D721Med (cell line): Measurements from ENCODE around the gene MOK.
"Not testable (repeated sequence)": the region's sequence is repeated elsewhere in the genome, so short reads cannot be mapped to it uniquely, and the experiment has no call there.

Experiments used
- DNase-seq: peaks from one replicate; pipeline ENCODE4 v3.0.0; 2011; ENCODE audit warnings: low spot score; ENCODE audit not compliant: insufficient read length
- FAIRE-seq: peaks from 2 replicates; lab custom pipeline; 2011; peaks lifted over from hg19 to GRCh38; lab: Jason Lieb, UNC
- CTCF ChIP-seq: IDR thresholded peaks from 2 replicates; pipeline ENCODE4 v1.5.1; 2012; ENCODE audit warnings: mild to moderate bottlenecking, control low read depth; ENCODE audit not compliant: insufficient read depth; ENCODE audit errors: missing control alignments

Gene MOK

GRCh38 chr14:102333795-102334705 is 29.1 kb upstream of the MOK start:
- TF ChIP-seq CTCF = no peak
- no peak for FAIRE-seq

DNA sequence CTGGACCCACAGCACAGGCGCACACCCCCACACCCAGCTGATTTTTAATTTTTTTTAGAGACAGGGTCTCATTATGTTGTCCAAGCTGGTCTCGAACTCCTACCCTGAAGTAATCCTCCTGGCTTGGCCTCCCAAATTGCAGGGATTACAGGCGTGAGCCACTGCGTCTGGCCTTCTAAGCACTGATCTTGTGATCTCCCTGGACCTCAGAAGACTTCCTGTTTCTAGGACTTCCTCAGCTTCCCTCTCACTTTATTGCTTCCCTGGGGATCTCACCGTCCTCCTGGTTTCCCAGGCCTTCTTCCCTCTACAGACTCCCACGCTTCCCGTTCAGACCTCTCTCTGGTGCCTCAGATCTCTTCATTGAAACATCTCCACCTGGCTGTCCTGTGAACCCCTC is 28.4 kb upstream of the MOK start:
- FAIRE-seq = no peak
- TF ChIP-seq CTCF = no peak
- no peak for DNase-seq

More at GRCh38 chr14:102333795-102334705, 29.1 kb upstream of the MOK start:
- no peak for DNase-seq

DNA sequence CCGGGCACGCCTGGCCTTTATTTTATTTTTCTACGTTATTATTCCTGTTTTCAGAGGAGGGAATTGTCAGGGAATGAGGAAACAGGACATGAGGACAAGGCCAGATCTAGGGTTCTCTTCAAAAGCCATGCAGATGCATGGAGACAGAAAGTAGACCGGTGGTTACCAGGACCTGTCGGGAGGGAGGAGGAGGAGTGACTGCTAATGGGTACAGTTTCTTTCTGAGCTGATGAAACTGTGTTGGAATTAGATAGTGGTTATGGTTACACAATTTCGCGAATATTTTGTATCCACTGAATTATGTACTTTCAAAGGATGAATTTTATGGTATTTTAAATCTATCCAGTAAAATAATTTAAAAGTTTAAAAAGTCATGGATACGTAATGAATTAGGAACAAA is 25.8 kb upstream of the MOK start:
- TF ChIP-seq CTCF = no peak
- no peak for DNase-seq
- FAIRE-seq = no peak

- not testable (repeated sequence) for DNase-seq, FAIRE-seq
Observed at GRCh38 chr14:102329381-102329780, 24.4 kb upstream of the MOK start.

- FAIRE-seq = no peak
- TF ChIP-seq CTCF = no peak
- no peak for DNase-seq
Observed at GRCh38 chr14:102326583-102326982, 21.6 kb upstream of the MOK start.

DNA sequence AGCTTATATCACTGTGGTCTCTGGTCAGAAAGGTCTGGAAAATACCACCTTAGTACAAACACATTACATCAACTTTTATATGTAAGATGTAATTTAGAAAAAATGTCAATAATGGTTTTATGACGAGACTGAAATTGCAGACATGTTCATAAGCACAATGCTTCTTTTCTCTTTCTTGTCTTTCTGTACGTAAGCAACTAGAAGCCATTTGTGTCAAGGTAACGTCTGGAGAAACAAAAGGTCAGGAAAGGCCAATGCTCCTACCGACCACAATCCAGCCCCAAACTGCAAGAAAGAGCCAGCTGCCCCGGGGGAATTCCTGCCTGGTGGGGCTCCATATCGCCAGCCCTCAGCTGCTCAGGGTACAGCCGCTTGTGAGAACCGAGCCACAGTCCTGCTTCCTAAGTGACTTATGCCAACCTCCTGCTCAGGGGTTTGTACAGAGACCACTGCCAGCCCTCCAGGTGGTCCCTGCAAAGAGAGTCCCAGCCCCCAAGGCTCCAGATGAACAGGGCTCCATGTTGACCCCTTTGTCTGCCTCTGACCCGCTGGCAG is 20.9 kb upstream of the MOK start:
- FAIRE-seq (no peak), DNase-seq (no peak)
- TF ChIP-seq CTCF = no peak

- DNase-seq = no peak
- TF ChIP-seq CTCF = peak; percentile 64
- FAIRE-seq = no peak
Observed at GRCh38 chr14:102323102-102323501, 18.1 kb upstream of the MOK start.
